GM12878 (cell line): Measurements from ENCODE around the gene HOXB1. TPM values are rescaled to one million over a fixed set of nuclear protein-coding genes. Genes with fewer than 3 reads are reported as not detected.

Source experiments
- ATAC-seq: fragments of 200-7000 bp; cut with Tn5 transposase; 3 replicates; pipeline ENCODE4 v1.9.1; 2020; ENCODE audit warnings: mild to moderate bottlenecking, moderate library complexity
- BruUV-seq: library from RNA; stranded (reverse); fragments of 400-500 nt; replicated peaks from 2 replicates; lab custom pipeline; 2021; lab: Mats Ljungman, UMichigan
- CTCF ChIA-PET: fragments of 300-600 bp; sonication (Branson Sonifier 250); formaldehyde crosslinking; extraction: SDS; loops from one replicate; lab custom pipeline; 2021; ENCODE audit warnings: inconsistent platforms; lab: Yijun Ruan, JAX
- POLR2A ChIA-PET: fragments of 350-600 bp; formaldehyde crosslinking; extraction: SDS; loops from one replicate; lab custom pipeline; 2021; ENCODE audit warnings: inconsistent platforms; lab: Charles Lee
- RAD21 ChIA-PET: fragments of 300-600 bp; sonication (Branson Sonifier 250); formaldehyde crosslinking; loops from one replicate; lab custom pipeline; 2023; ENCODE audit warnings: antibody characterized with exemption; ENCODE audit not compliant: unreplicated experiment; lab: Charles Lee
- SMC1A ChIA-PET: fragments of 300-600 bp; sonication (Branson Sonifier 250); formaldehyde crosslinking; loops from one replicate; lab custom pipeline; 2023; ENCODE audit not compliant: unreplicated experiment, uncharacterized antibody; lab: Charles Lee
- DNase-seq: peaks from one replicate; pipeline ENCODE4 v3.0.0-alpha.2; 2011; ENCODE audit warnings: low read depth, low spot score
- FAIRE-seq: peaks from 3 replicates; lab custom pipeline; 2011; peaks lifted over from hg19 to GRCh38; lab: Jason Lieb, UNC
- H2AFZ ChIP-seq: 2 replicates; pipeline ENCODE4 v1.6.0; 2011; ENCODE audit warnings: low read depth, low read length, control low read depth; ENCODE audit not compliant: control insufficient read depth
- H3K27ac ChIP-seq: 2 replicates; pipeline ENCODE4 v1.5.1; 2011; ENCODE audit warnings: control low read depth; ENCODE audit not compliant: control insufficient read depth, insufficient read depth
- H3K27me3 ChIP-seq, 2 experiments: replicated peaks in 1 of 2; 2 replicates each; pipeline versions ENCODE4 v1.6.0 to v1.6.1; 2011; ENCODE audit warnings: low read length in 1 of 2; ENCODE audit not compliant: control insufficient read depth in 2 of 2, insufficient read depth in 2 of 2
- H3K36me3 ChIP-seq, 2 experiments: 2 replicates each; pipeline ENCODE4 v1.5.1; 2011; ENCODE audit warnings: low read length in 1 of 2; ENCODE audit not compliant: control insufficient read depth in 2 of 2, insufficient read depth in 2 of 2
- H3K4me1 ChIP-seq: 2 replicates; pipeline ENCODE4 v1.6.1; 2011; ENCODE audit warnings: mild to moderate bottlenecking, low read length, moderate library complexity, mixed read lengths; ENCODE audit not compliant: control insufficient read depth, insufficient read depth
- H3K4me2 ChIP-seq: 2 replicates; pipeline ENCODE4 v1.6.0; 2011; ENCODE audit warnings: control low read depth; ENCODE audit not compliant: control insufficient read depth, insufficient read depth
- H3K4me3 ChIP-seq: fragments of 200-600 bp; sonication (generic); 2 replicates; pipeline ENCODE4 v1.5.1; 2016
- H3K79me2 ChIP-seq: 2 replicates; pipeline ENCODE4 v1.6.0; 2011; ENCODE audit warnings: low read length; ENCODE audit not compliant: control insufficient read depth, insufficient read depth
- H3K9ac ChIP-seq: 2 replicates; pipeline ENCODE4 v1.8.0; 2011; ENCODE audit warnings: low read length, control low read depth, mixed read lengths; ENCODE audit not compliant: control insufficient read depth, insufficient read depth
- H3K9me3 ChIP-seq: replicated peaks from 3 replicates; pipeline ENCODE4 v1.5.1; 2011; ENCODE audit warnings: mild to moderate bottlenecking, low read length; ENCODE audit not compliant: control insufficient read depth, insufficient read depth
- H4K20me1 ChIP-seq: 2 replicates; pipeline ENCODE4 v1.6.0; 2011; ENCODE audit not compliant: control insufficient read depth, insufficient read depth
- BCL11A ChIP-seq: IDR thresholded peaks from 2 replicates; pipeline ENCODE4 v1.6.1; 2011; ENCODE audit warnings: low read depth, low read length
- BRCA1 ChIP-seq: IDR thresholded peaks from 2 replicates; pipeline ENCODE4 v1.6.1; 2011; ENCODE audit warnings: low read depth, low read length, improper control_type of control experiment
- CBX3 ChIP-seq: fragments of 200-600 bp; sonication (generic); IDR thresholded peaks from 2 replicates; pipeline ENCODE4 v1.6.1; 2016; ENCODE audit warnings: low read depth, borderline replicate concordance
- PAX5 ChIP-seq: IDR thresholded peaks from 2 replicates; pipeline ENCODE4 v1.6.1; 2011; ENCODE audit warnings: low read depth, low read length, borderline replicate concordance
- SIX5 ChIP-seq: IDR thresholded peaks from 2 replicates; pipeline ENCODE4 v1.6.1; 2011; ENCODE audit warnings: mild to moderate bottlenecking, low read depth, low read length, moderate library complexity; ENCODE audit not compliant: severe bottlenecking
- WGBS: methylation state at CpG from one replicate; pipeline ENCODE4 v1.1.6; 2016; ENCODE audit warnings: low lambda C conversion rate; ENCODE audit not compliant: insufficient replicate concordance, insufficient coverage; ENCODE audit errors: missing lambda C conversion rate; 5-methylcytosine and 5-hydroxymethylcytosine counted together
- in situ Hi-C: fragments of 300-500 bp; cut with MboI; formaldehyde crosslinking; loops from 9 replicates; pipeline ENCODE4 v1.14.3; 2018; ENCODE audit warnings: mixed read lengths
- intact Hi-C: fragments of 100-400 bp; cut with micrococcal nuclease; formaldehyde crosslinking; loops from one replicate; pipeline ENCODE4 v1.14.2; 2022; ENCODE audit not compliant: unreplicated experiment
- polyA plus RNA-seq, 11 experiments: library from polyadenylated mRNA; depleted of rRNA in 4 of 11; unstranded in 6 of 11; stranded (reverse) in 5 of 11; fragments of >200 nt; fragmentation: Nextera tagmentation in 4 of 11; fragmentation: Illumina TruSeq in 1 of 11; extraction: Ambion mirVana in 4 of 11; extraction: Trizol in 1 of 11; gene quantifications; 1 replicate in 1 of 11; 2 replicates in 10 of 11; pipeline versions ENCODE4 v1.2.1 to v1.2.3, GENCODE V29; 2011 to 2016; ENCODE audit warnings: inconsistent platforms in 2 of 11, missing spikeins in 2 of 11, low read depth in 1 of 11
- total RNA-seq, 4 experiments: library from RNA; depleted of rRNA in 3 of 4; stranded (reverse); fragments of >200 nt in 3 of 4; fragmentation: Illumina TruSeq in 1 of 4; extraction: Trizol in 1 of 4; gene quantifications; 2 replicates each; pipeline versions ENCODE4 v1.2.1 to v1.2.3, GENCODE V29; 2013 to 2021
- TF ChIP-seq, protein P1 (sequence below): fragments of 450-650 bp; IDR thresholded peaks from 2 replicates; pipeline ENCODE4 v1.6.1; 2017; ENCODE audit warnings: mild to moderate bottlenecking

The HOXB1 gene
- total and polyA plus RNA-seq, 10 of the 15 experiments (the other 5 are each of a cell fraction or from before 2014, with no cell fraction given), result not detected

DNA sequence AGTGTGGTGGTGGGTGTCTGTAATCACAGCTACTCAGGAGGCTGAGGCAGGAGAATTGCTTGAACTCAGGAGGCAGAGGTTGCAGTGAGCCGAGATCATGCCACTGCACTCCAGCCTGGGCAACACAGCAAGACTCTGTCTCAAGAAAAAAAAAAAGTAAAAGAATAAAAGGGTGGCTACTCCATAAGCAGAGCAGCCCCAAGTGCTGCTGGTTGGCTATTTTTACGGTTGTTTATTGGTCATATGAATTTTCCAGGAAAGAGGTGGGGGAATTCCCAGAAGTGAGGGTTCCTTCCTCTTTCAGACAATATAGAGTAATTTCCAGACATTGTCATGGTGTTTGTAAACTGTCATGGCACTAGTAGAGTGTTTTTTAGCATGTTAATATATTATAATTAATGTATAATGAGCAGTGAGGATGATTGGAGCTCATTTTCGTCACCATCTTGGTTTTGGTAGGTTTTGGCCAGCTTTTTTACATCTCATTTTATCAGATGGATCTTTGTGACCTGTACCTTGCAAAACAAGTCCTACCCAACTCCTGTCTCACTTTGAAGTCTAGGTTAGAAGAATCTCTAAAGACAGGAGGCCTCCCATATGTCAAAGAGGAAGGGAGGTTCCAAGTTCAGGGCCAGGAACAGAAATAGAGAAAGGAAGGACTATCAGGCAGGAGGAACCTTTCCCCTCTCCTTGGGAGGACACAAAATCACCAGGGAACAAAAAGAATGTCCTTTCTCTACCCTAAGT, 39.1 kb downstream of the HOXB1 start (continued):
- no peak for TF ChIP-seq SIX5
- TF ChIP-seq, protein P1, sequence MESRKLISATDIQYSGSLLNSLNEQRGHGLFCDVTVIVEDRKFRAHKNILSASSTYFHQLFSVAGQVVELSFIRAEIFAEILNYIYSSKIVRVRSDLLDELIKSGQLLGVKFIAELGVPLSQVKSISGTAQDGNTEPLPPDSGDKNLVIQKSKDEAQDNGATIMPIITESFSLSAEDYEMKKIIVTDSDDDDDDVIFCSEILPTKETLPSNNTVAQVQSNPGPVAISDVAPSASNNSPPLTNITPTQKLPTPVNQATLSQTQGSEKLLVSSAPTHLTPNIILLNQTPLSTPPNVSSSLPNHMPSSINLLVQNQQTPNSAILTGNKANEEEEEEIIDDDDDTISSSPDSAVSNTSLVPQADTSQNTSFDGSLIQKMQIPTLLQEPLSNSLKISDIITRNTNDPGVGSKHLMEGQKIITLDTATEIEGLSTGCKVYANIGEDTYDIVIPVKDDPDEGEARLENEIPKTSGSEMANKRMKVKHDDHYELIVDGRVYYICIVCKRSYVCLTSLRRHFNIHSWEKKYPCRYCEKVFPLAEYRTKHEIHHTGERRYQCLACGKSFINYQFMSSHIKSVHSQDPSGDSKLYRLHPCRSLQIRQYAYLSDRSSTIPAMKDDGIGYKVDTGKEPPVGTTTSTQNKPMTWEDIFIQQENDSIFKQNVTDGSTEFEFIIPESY, result no peak
- TF ChIP-seq, all 136 proteins: peak for 7

DNA sequence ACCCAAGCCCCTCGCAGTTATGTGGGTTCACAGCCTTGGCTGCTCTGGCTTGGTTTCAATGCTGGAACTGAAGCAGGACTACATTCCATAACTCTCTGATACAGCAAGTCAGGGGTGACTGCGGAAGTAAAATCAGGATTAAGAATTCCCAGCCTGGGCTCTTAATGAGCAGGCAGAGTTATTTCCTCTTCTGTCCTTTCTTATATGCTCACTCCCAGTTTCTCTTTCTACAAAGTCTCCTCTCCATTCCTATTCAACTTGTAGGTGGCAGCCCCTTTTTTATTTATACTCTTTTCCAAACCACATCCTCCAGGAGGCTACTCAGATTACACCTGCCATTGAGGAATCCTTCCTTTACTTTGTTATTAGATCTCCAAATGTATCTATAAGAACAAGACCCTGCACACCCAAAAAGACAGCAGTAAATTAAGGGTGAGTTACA, 40.3 kb downstream of the HOXB1 start:
- WGBS, result 77% methylated on average over 2 of the region's 2 CpGs
- Histone ChIP-seq H3K79me2 (no peaks in the 10 kb centered on the region), H3K4me3 (no peak overlapping the region), H3K9ac (no peak overlapping the region), H2AFZ (no peak overlapping the region), H3K27ac (no peak overlapping the region), H3K36me3 (no peaks in the 10 kb centered on the region), H3K4me1 (peaks cover 20% of the 10 kb centered on the region), H3K4me2 (no peak overlapping the region), H3K9me3 (no peaks in the 10 kb centered on the region), H4K20me1 (no peaks in the 10 kb centered on the region), H3K27me3 (no peaks in the 10 kb centered on the region)
- no peak for TF ChIP-seq BCL11A
- no peak for TF ChIP-seq BRCA1
- TF ChIP-seq CBX3, result no peak
- TF ChIP-seq PAX5, result no peak
- RAD21 ChIA-PET, result interaction anchor here (1.6 to 3.1 kb wide), 2 partner anchors 87 to 101 kb away, joined by 4 to 21 read pairs; no protein-coding TSS in a partner anchor
- POLR2A ChIA-PET, result interaction anchor here (0.5 kb wide), 1 partner anchor 119 kb away, joined by 6 read pairs; no protein-coding TSS in a partner anchor
- DNase-seq (no peak), FAIRE-seq (no peak), ATAC-seq (no peak)
- intact Hi-C loops (loop anchor here (5.0 kb wide), 1 partner anchor 52 kb away; no protein-coding TSS in a partner anchor), in situ Hi-C loops (no loop called here)
- no TSS peak for BruUV-seq
- SMC1A ChIA-PET, result interaction anchor here (1.2 to 2.8 kb wide), 4 partner anchors 23 to 139 kb away, joined by 3 to 15 read pairs (median 3); no protein-coding TSS in a partner anchor
- CTCF ChIA-PET, result interaction anchor here (0.6 to 3.9 kb wide), 6 partner anchors 11 to 182 kb away, joined by 3 to 35 read pairs (median 7); no protein-coding TSS in a partner anchor
